Chondrocyte (in vitro differentiated cells): ENCODE measurements around the gene ROPN1L. TPM values are rescaled to one million over a fixed set of nuclear protein-coding genes. Genes with fewer than 3 reads are reported as not detected.

Experiments
- DNase-seq: peaks from one replicate; pipeline ENCODE4 v3.0.0; 2021; ENCODE audit warnings: mixed read lengths, low spot score
- H3K27ac Mint-ChIP-seq: one replicate; pipeline ENCODE4 v1.8.0; 2021; ENCODE audit warnings: mild to moderate bottlenecking, moderate library complexity, mixed read lengths; ENCODE audit not compliant: unreplicated experiment
- H3K27me3 Mint-ChIP-seq: 2 replicates; pipeline ENCODE4 v1.8.0; 2021; ENCODE audit warnings: low read depth, mixed read lengths
- H3K36me3 Mint-ChIP-seq: 2 replicates; pipeline ENCODE4 v1.8.0; 2021; ENCODE audit warnings: low read depth, mixed read lengths
- H3K4me1 Mint-ChIP-seq: 2 replicates; pipeline ENCODE4 v1.8.0; 2021; ENCODE audit warnings: low read depth, mild to moderate bottlenecking, mixed read lengths
- H3K4me3 Mint-ChIP-seq: one replicate; pipeline ENCODE4 v1.8.0; 2021; ENCODE audit warnings: mild to moderate bottlenecking, moderate library complexity, mixed read lengths; ENCODE audit not compliant: unreplicated experiment
- H3K9me3 Mint-ChIP-seq: 2 replicates; pipeline ENCODE4 v1.8.0; 2021; ENCODE audit warnings: low read depth, mixed read lengths
- total RNA-seq: library from RNA; stranded (reverse); gene quantifications from 3 replicates; pipeline ENCODE4 v1.2.1, GENCODE V29; 2021
- TF ChIP-seq, protein P1 (sequence below): fragments of 200-600 bp; sonication (generic); IDR thresholded peaks from 2 replicates; pipeline ENCODE4 v1.5.0; 2021; ENCODE audit warnings: antibody characterized with exemption, mild to moderate bottlenecking, moderate library complexity

The ROPN1L gene
- total RNA-seq, 1 donor from 2014 or later = 0.37 TPM

DNA sequence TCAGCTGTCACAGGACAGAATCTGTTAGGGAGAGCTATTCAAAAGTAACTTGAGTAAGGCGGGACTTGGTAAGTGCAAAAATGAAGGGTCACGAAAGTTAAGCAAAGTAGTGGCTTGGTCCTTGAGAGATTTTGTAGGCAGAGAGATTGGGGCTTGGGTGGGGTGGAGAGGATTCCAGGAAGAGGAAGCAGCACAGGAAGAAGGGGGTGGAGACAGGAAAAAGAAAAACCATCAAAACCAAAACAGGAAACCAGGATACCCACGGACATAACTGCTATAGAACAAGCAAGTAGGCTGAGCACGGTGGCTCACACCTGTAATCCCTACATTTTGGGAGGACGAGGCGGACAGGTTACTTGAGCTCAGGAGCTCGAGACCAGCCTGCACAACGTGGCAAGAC, 3.7 kb downstream of the ROPN1L start:
- TF ChIP-seq, protein P1, sequence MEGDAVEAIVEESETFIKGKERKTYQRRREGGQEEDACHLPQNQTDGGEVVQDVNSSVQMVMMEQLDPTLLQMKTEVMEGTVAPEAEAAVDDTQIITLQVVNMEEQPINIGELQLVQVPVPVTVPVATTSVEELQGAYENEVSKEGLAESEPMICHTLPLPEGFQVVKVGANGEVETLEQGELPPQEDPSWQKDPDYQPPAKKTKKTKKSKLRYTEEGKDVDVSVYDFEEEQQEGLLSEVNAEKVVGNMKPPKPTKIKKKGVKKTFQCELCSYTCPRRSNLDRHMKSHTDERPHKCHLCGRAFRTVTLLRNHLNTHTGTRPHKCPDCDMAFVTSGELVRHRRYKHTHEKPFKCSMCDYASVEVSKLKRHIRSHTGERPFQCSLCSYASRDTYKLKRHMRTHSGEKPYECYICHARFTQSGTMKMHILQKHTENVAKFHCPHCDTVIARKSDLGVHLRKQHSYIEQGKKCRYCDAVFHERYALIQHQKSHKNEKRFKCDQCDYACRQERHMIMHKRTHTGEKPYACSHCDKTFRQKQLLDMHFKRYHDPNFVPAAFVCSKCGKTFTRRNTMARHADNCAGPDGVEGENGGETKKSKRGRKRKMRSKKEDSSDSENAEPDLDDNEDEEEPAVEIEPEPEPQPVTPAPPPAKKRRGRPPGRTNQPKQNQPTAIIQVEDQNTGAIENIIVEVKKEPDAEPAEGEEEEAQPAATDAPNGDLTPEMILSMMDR = no peak
- no peak overlapping the region for H3K27ac Mint-ChIP-seq
- no peaks in the 10 kb centered on the region for H3K9me3 Mint-ChIP-seq
- H3K36me3 Mint-ChIP-seq = no peaks in the 10 kb centered on the region
- no peak for DNase-seq
- peaks cover 2% of the 10 kb centered on the region for H3K27me3 Mint-ChIP-seq
- peaks cover 13% of the 10 kb centered on the region for H3K4me1 Mint-ChIP-seq
- no peak overlapping the region for H3K4me3 Mint-ChIP-seq

DNA sequence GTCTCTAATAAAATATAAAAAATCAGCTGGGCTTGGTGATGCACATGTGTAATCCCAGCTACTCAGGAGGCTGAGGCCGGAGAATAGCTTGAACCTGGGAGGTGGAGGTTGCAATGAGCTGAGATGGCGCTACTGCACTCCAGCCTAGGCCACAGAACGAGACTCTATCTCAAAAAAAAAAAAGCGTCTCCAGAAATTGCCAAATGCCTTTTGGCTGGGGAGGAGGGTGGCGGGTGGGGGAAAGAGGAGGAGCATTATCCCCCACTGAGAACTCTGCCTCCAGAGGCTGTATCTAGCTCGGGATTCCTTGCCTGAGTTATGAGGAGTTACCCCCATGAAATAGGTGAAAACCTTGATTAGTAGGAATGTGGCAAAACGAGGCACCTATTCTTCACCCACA, 4.8 kb downstream of the ROPN1L start:
- Mint-ChIP-seq H3K36me3 (no peaks in the 10 kb centered on the region), H3K27ac (no peak overlapping the region), H3K4me1 (peaks cover 5% of the 10 kb centered on the region), H3K4me3 (no peak overlapping the region), H3K9me3 (no peaks in the 10 kb centered on the region), H3K27me3 (peaks cover 2% of the 10 kb centered on the region)
- no peak for DNase-seq
- TF ChIP-seq, protein P1 = no peak

DNA sequence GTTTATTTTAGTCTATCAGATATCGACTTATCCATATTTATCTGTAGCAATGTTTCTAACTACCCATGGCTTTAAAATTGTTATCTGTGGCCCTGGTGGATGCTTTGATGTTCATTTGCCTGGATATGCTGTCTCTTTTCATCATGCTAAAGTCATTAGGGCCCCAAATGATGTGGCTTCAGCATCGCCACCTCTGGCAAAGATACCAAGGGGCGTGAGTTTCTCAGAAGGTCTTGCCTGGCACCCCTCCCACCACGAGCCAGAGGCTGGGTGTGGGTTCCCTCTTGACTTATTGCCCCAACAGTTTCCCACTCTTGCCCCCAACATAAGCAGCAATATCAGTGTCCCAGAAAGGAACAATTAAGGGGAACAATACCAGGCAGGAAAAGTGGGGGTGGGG, 5.4 kb downstream of the ROPN1L start:
- H3K4me3 Mint-ChIP-seq = no peak overlapping the region
- no peaks in the 10 kb centered on the region for H3K9me3 Mint-ChIP-seq
- TF ChIP-seq, protein P1 = no peak
- H3K27me3 Mint-ChIP-seq = peaks cover 2% of the 10 kb centered on the region
- H3K4me1 Mint-ChIP-seq = peaks cover 5% of the 10 kb centered on the region
- DNase-seq = no peak
- no peak overlapping the region for H3K27ac Mint-ChIP-seq
- no peaks in the 10 kb centered on the region for H3K36me3 Mint-ChIP-seq

DNA sequence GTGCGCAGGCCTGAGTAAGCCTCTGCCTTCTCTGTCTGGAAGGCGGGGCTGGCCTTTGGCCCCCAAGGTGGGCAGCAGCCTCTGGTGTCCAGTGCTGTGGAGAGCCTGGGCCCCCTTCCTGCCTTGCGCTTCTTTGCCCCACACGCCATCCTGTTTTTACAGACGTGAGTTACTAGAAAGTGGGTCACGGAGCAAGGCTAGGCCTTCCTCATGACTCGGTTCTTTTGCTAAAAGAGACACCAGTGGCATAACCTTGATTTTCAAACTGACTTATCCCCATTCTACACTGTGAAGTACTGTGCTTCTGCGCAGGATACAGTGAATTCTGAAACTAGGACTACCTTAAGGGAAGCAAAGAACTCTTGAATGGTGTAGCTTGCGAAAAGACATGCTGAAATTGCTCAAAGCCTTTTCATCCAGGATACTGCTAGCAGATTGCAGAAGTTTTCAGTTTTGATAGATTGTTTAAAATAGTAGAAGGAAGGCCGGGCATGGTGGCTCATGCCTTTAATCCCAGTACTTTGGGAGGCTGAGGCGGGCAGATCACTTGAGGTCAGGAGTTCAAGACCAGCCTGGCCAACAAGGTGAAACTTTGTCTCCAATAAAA, 7.2 kb downstream of the ROPN1L start:
- H3K4me1 Mint-ChIP-seq = peaks cover 14% of the 10 kb centered on the region
- no peaks in the 10 kb centered on the region for H3K36me3 Mint-ChIP-seq
- H3K27me3 Mint-ChIP-seq = no peaks in the 10 kb centered on the region
- H3K9me3 Mint-ChIP-seq = no peaks in the 10 kb centered on the region
- no peak overlapping the region for H3K27ac Mint-ChIP-seq
- H3K4me3 Mint-ChIP-seq = no peak overlapping the region
- TF ChIP-seq, protein P1 = no peak
- DNase-seq = no peak

DNA sequence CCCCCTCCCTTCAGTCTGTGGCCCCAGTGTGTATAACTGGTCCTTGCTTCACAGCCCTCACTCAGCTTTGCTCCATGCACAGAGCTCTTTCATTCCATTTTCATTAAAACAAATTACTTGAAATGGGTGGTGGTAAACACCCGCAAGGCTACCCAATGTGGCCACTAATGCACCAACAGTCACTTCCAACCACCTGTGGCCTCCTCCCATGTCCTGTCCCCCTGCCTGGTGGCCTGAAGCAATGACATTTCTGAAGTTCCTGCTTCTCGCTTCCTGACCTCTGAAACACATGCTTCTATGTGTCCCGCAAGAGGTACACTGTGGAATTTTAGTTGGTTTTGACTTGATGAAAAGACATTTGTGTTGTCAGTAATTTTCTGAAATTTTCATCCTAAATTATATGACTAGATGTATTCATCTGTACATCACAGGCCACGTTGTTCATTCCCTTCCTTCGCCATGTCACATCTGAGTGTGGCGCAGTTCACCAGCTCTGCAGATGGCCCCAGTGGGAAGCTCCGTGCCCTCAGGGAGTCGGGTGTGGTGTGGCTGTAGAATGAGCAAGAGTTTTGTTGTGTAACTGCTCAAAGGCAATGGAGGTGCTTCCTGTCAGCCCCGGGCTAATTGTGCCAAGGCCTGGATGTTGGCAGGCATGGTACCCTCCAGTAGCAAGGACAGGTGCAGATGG, 9.6 kb downstream of the ROPN1L start:
- Mint-ChIP-seq H3K36me3 (no peaks in the 10 kb centered on the region), H3K4me1 (peaks cover 28% of the 10 kb centered on the region), H3K4me3 (no peak overlapping the region), H3K27ac (no peak overlapping the region), H3K27me3 (no peaks in the 10 kb centered on the region), H3K9me3 (no peaks in the 10 kb centered on the region)
- TF ChIP-seq, protein P1 = no peak
- no peak for DNase-seq
